Cardiac muscle cell (in vitro differentiated cells and primary cell): ENCODE data around the gene ZNF652. TPM values are rescaled to one million over a fixed set of nuclear protein-coding genes. Genes with fewer than 3 reads are reported as not detected.

Source experiments
- DNase-seq, 2 donors: peaks; one replicate each; pipeline versions ENCODE4 v3.0.0 to v3.0.0-alpha.2; 2010 to 2017; ENCODE audit warnings: low read depth in 1 of 2, low spot score in 1 of 2
- H3K27ac ChIP-seq: fragments of 200-600 bp; sonication (generic); 2 replicates; pipeline ENCODE4 v1.5.1; 2016
- H3K27me3 ChIP-seq: fragments of 200-600 bp; sonication (generic); 2 replicates; pipeline ENCODE4 v1.6.0; 2016; ENCODE audit warnings: control low read depth
- H3K36me3 ChIP-seq: fragments of 200-600 bp; sonication (generic); 2 replicates; pipeline ENCODE4 v1.5.1; 2016; ENCODE audit warnings: control low read depth
- H3K4me1 ChIP-seq: fragments of 200-600 bp; sonication (generic); 2 replicates; pipeline ENCODE4 v1.8.1; 2017; ENCODE audit warnings: low read depth, mild to moderate bottlenecking, mixed run types
- H3K4me3 ChIP-seq: fragments of 200-600 bp; sonication (generic); 2 replicates; pipeline ENCODE4 v1.5.1; 2016; ENCODE audit warnings: mild to moderate bottlenecking
- H3K9me3 ChIP-seq: fragments of 200-600 bp; sonication (generic); 2 replicates; pipeline ENCODE4 v1.5.1; 2017; ENCODE audit warnings: low read depth, mild to moderate bottlenecking, control low read depth
- polyA plus RNA-seq: library from polyadenylated mRNA; unstranded; fragments of >200 nt; fragmentation: Nextera tagmentation; extraction: Ambion mirVana; gene quantifications from 2 replicates; pipeline ENCODE4 v1.2.1, GENCODE V29; 2016
- total RNA-seq: library from RNA; depleted of rRNA; stranded (reverse); fragments of >200 nt; gene quantifications from 2 replicates; pipeline ENCODE4 v1.2.3, GENCODE V29; 2016
- TF ChIP-seq, protein P1 (sequence below): IDR thresholded peaks from 2 replicates; pipeline ENCODE4 v1.5.1; 2012; ENCODE audit warnings: low read depth, mild to moderate bottlenecking, low read length

ZNF652 gene
- total and polyA plus RNA-seq, 2 experiments from 2014 or later = 27.4 to 48.5 TPM

DNA sequence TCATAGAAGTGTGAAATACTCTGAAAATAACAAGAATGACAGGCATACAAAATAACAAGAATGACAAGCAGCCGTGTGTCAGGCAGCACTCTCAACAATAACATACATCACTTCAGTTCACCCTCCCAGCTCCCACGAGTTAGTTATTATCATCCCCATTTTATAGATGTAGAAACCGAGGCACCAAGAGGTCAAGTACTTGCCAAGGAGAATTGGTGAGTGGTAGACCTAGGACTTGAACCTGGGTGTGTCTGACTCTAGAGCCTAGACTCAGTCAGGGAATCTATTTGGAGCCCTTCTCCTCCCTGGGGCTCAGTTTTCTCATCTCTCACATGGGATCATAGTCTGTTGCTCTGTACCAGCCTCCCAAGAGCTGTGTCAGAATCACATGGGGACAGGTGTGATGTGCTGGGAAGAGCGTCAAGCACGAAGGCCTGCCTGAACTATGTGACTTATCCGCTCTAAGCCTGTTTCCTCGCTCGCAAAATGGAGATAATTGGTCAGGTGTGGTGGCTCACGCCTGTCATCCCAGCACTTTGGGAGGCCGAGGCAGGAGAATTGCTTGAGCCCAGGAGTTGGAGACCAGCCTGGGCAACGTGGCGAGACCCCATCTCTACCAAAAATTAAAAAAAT, 112.0 kb downstream of the ZNF652 start:
- Histone ChIP-seq H3K9me3 (no peaks in the 10 kb centered on the region), H3K4me1 (peaks cover 7% of the 10 kb centered on the region), H3K27me3 (no peaks in the 10 kb centered on the region), H3K36me3 (no peaks in the 10 kb centered on the region), H3K27ac (no peak overlapping the region), H3K4me3 (no peak overlapping the region)
- no peak for DNase-seq
- TF ChIP-seq, protein P1, sequence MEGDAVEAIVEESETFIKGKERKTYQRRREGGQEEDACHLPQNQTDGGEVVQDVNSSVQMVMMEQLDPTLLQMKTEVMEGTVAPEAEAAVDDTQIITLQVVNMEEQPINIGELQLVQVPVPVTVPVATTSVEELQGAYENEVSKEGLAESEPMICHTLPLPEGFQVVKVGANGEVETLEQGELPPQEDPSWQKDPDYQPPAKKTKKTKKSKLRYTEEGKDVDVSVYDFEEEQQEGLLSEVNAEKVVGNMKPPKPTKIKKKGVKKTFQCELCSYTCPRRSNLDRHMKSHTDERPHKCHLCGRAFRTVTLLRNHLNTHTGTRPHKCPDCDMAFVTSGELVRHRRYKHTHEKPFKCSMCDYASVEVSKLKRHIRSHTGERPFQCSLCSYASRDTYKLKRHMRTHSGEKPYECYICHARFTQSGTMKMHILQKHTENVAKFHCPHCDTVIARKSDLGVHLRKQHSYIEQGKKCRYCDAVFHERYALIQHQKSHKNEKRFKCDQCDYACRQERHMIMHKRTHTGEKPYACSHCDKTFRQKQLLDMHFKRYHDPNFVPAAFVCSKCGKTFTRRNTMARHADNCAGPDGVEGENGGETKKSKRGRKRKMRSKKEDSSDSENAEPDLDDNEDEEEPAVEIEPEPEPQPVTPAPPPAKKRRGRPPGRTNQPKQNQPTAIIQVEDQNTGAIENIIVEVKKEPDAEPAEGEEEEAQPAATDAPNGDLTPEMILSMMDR = no peak

DNA sequence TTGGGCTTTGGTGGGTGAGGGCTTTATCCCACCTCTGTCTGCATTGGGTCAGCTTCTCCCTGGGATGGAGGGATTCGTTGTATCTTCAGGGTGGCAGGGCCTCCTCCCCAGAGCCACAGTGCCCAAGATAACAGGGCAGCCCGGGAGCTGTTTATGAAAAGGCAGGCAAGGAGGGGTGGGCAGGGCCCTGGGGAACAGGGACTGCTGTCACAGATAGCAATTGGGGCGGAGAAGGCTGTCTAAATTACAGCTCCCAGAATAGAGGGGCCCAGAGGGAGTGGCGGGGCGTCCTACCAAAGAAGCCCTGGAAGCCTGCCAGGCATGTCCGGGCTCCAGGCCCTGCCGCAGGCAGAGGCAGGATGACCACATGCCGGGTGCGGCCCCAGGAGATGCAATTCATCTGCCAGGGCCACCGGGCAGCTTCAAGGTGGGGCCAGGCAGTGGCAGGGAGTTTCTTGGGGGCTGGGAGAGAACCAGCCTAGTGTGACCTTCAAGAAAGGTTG, 112.7 kb downstream of the ZNF652 start:
- no peaks in the 10 kb centered on the region for H3K36me3 ChIP-seq
- DNase-seq = peak; percentile 16 to 58
- H3K27ac ChIP-seq = no peak overlapping the region
- H3K9me3 ChIP-seq = no peaks in the 10 kb centered on the region
- H3K4me1 ChIP-seq = peaks cover 7% of the 10 kb centered on the region
- TF ChIP-seq, protein P1 = no peak
- no peaks in the 10 kb centered on the region for H3K27me3 ChIP-seq
- no peak overlapping the region for H3K4me3 ChIP-seq

DNA sequence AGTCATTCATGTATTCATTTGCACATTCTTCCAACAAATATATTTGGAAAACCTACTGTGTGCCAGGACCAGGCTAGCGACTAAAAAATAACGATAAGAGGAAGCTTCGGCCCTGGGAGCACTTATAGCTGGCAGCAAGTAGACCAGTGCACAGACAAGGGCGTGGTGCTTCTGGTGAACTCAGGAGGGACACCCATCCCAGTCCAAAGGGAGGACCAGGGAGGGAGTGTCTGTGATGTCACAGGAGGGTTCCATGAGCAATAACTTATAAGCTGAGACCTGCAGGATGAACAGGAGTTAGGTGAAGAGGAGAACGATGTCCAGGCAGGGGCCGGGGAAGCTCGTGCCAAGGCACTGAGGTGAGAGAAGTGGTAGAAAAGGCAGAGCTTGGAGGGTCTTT, 114.1 kb downstream of the ZNF652 start:
- no peaks in the 10 kb centered on the region for H3K36me3 ChIP-seq

DNA sequence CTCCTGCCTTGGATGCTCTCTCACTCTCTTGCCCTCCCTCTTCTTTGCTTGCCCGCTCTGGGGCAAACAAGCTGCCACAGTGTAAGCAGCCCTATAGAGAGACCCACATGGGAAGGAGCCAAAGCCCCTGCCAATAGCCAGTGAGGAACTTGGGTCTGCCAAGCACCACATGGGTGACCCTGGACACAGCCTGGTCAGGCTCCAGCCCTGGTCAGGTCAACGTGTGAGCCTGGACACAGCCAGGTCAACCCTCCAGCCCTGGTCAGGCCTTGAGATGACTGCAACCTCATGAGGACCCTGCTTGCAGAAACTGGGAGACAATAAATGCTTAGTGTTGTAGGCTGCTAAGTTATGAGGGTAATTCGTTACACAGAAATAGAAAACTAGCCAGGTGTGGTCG, 117.2 kb downstream of the ZNF652 start:
- H3K27me3 ChIP-seq = no peaks in the 10 kb centered on the region
- peaks cover 7% of the 10 kb centered on the region for H3K4me1 ChIP-seq
- no peaks in the 10 kb centered on the region for H3K9me3 ChIP-seq
- no peaks in the 10 kb centered on the region for H3K36me3 ChIP-seq
- TF ChIP-seq, protein P1 = no peak
- no peak overlapping the region for H3K4me3 ChIP-seq
- DNase-seq = no peak
- H3K27ac ChIP-seq = no peak overlapping the region

More for the DNA sequence above, 114.1 kb downstream of the ZNF652 start:
- peaks cover 7% of the 10 kb centered on the region for H3K4me1 ChIP-seq
- TF ChIP-seq, protein P1 = no peak
- no peaks in the 10 kb centered on the region for H3K9me3 ChIP-seq
- DNase-seq = no peak
- no peak overlapping the region for H3K27ac ChIP-seq
- no peak overlapping the region for H3K4me3 ChIP-seq
- no peaks in the 10 kb centered on the region for H3K27me3 ChIP-seq

Other genes with a start within 250 kb of the ZNF652 start
- not detected in 2 replicates for gene B4GALNT2, start 229.5 kb downstream of the ZNF652 start, total RNA-seq
- gene B4GALNT2, start 229.5 kb downstream of the ZNF652 start, polyA plus RNA-seq = not detected in 2 replicates
- not detected in 2 replicates for gene GNGT2, start 151.7 kb downstream of the ZNF652 start, total RNA-seq
- gene GNGT2, start 151.7 kb downstream of the ZNF652 start, polyA plus RNA-seq = not detected in 2 replicates
- 0.24 and 0.32 TPM in 2 replicates for gene ABI3, start 151.5 kb downstream of the ZNF652 start, total RNA-seq
- gene ABI3, start 151.5 kb downstream of the ZNF652 start, polyA plus RNA-seq = 2.5 TPM in 1 of 2 replicates, not detected in the other
- not detected in 2 replicates for gene PHOSPHO1, start 131.5 kb downstream of the ZNF652 start, total RNA-seq
- not detected in 2 replicates for gene PHOSPHO1, start 131.5 kb downstream of the ZNF652 start, polyA plus RNA-seq
- gene PHB1, start 52.6 kb upstream of the ZNF652 start, total RNA-seq = 134 and 215 TPM in 2 replicates
- 252 and 337 TPM in 2 replicates for gene PHB1, start 52.6 kb upstream of the ZNF652 start, polyA plus RNA-seq
- gene NGFR, start 133.0 kb upstream of the ZNF652 start, total RNA-seq = 16.5 and 31.3 TPM in 2 replicates
- 12.2 and 27.0 TPM in 2 replicates for gene NGFR, start 133.0 kb upstream of the ZNF652 start, polyA plus RNA-seq
- 8.1 and 9.0 TPM in 2 replicates for gene NXPH3, start 213.6 kb upstream of the ZNF652 start, total RNA-seq
- gene NXPH3, start 213.6 kb upstream of the ZNF652 start, polyA plus RNA-seq = 2.1 and 3.4 TPM in 2 replicates